Fibroblast of lung (primary cell): ENCODE measurements around the gene REC8. TPM values are rescaled to one million over a fixed set of nuclear protein-coding genes. Genes with fewer than 3 reads are reported as not detected.

Experiments
- DNase-seq, 2 donors: peaks; one replicate each; pipeline versions ENCODE4 v3.0.0 to v3.0.0-alpha.2; 2010; ENCODE audit warnings: low read depth in 2 of 2
- H2AFZ ChIP-seq: 2 replicates; pipeline ENCODE4 v1.5.1; 2012; ENCODE audit warnings: low read length, control low read depth, inconsistent platforms
- H3K27ac ChIP-seq: 2 replicates; pipeline ENCODE4 v1.5.1; 2011; ENCODE audit warnings: low read length, control low read depth; ENCODE audit not compliant: insufficient read depth
- H3K27me3 ChIP-seq: 2 replicates; pipeline ENCODE4 v1.5.1; 2011; ENCODE audit warnings: mild to moderate bottlenecking, low read length; ENCODE audit not compliant: control insufficient read depth, insufficient read depth
- H3K36me3 ChIP-seq: 2 replicates; pipeline ENCODE4 v1.5.1; 2011; ENCODE audit warnings: low read length; ENCODE audit not compliant: control insufficient read depth, insufficient read depth
- H3K4me1 ChIP-seq: 2 replicates; pipeline ENCODE4 v1.5.1; 2011; ENCODE audit warnings: low read length; ENCODE audit not compliant: control insufficient read depth, insufficient read depth; ENCODE audit errors: extremely low read depth
- H3K4me2 ChIP-seq: 2 replicates; pipeline ENCODE4 v1.5.1; 2011; ENCODE audit warnings: low read length, control low read depth; ENCODE audit not compliant: insufficient read depth; ENCODE audit errors: extremely low read depth
- H3K4me3 ChIP-seq, 4 experiments: fragments of 200-600 bp in 1 of 4; sonication (generic) in 1 of 4; replicated peaks in 1 of 4; 2 replicates each; pipeline ENCODE4 v1.5.1; 2011 to 2016; ENCODE audit warnings: low read length in 4 of 4, low read depth in 3 of 4, mild to moderate bottlenecking in 3 of 4, control low read depth in 2 of 4, inconsistent platforms in 1 of 4, mixed read lengths in 1 of 4; ENCODE audit not compliant: insufficient read depth in 1 of 4; ENCODE audit errors: control extremely low read depth in 1 of 4
- H3K79me2 ChIP-seq: 2 replicates; pipeline ENCODE4 v1.5.1; 2012; ENCODE audit warnings: mild to moderate bottlenecking, low read length, inconsistent platforms; ENCODE audit not compliant: control insufficient read depth, insufficient read depth
- H3K9ac ChIP-seq: 2 replicates; pipeline ENCODE4 v1.5.1; 2011; ENCODE audit warnings: mild to moderate bottlenecking, low read length, control low read depth; ENCODE audit not compliant: insufficient read depth
- H3K9me3 ChIP-seq: 2 replicates; pipeline ENCODE4 v1.5.1; 2012; ENCODE audit warnings: low read depth, low read length; ENCODE audit not compliant: control insufficient read depth, insufficient read depth
- H4K20me1 ChIP-seq: 2 replicates; pipeline ENCODE4 v1.5.1; 2011; ENCODE audit warnings: low read length; ENCODE audit not compliant: control insufficient read depth, insufficient read depth; ENCODE audit errors: extremely low read depth
- EZH2 ChIP-seq: IDR thresholded peaks from 2 replicates; pipeline ENCODE4 v1.5.1; 2012; ENCODE audit warnings: low read length, control low read depth, mild to moderate bottlenecking; ENCODE audit errors: missing control alignments
- polyA plus RNA-seq, 2 donors: library from polyadenylated mRNA; depleted of rRNA in 1 of 2; stranded (reverse) in 1 of 2; unstranded in 1 of 2; fragments of >200 nt; gene quantifications; 2 replicates each; pipeline ENCODE4 v1.2.1, GENCODE V29; 2011 to 2012; ENCODE audit warnings: missing spikeins in 1 of 2
- total RNA-seq: library from RNA; depleted of rRNA; stranded (reverse); fragments of >200 nt; gene quantifications from 2 replicates; pipeline ENCODE4 v1.2.1, GENCODE V29; 2014
- TF ChIP-seq, protein P1 (sequence below), 2 donors: IDR thresholded peaks in 1 of 2; conservative IDR thresholded peaks in 1 of 2; 1 replicate in 1 of 2; 2 replicates in 1 of 2; pipeline ENCODE4 v1.5.1; 2011 to 2012; ENCODE audit warnings: low read length in 2 of 2, control low read depth in 1 of 2, inconsistent platforms in 1 of 2, low read depth in 1 of 2, mild to moderate bottlenecking in 1 of 2

The REC8 gene
- total and polyA plus RNA-seq, 2 donors (not counting 1 experiment from before 2014, with no cell fraction given), result 1.8 to 2.2 TPM

DNA sequence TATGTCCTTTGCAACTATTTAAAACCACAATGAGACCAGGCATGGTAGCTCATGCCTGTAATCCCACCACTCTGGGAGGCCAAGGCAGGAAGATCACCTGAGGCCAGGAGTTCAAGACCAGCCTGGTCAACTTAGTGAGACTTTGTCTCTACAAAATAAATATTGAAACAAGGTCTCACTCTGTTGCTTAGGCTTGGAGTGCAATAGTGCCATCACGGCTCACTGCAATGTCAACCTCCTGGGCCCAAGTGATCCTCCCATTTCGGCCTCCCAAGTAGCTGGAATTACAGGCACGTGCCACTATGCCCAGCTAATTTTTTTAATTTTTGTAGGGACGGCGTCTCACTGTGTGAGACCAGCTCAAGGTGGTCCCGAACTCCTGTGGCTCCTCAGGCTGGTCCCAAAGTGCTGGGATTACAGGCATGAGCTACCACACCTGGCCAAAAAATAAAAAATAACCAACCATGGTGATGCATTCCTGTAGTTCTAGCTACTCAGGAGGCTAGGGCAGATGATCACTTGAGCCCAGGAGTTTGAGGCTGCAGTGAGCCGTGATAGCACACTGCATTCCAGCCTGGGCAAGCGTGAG, 42.4 kb upstream of the REC8 start:
- no peak for DNase-seq
- Histone ChIP-seq H3K79me2 (no peaks in the 10 kb centered on the region), H3K9ac (no peak overlapping the region), H3K4me3 (no peak overlapping the region), H3K4me2 (no peak overlapping the region), H3K27me3 (no peaks in the 10 kb centered on the region), H3K36me3 (no peaks in the 10 kb centered on the region), H3K4me1 (no peaks in the 10 kb centered on the region), H3K27ac (no peak overlapping the region), H2AFZ (no peak overlapping the region), H4K20me1 (no peaks in the 10 kb centered on the region), H3K9me3 (no peaks in the 10 kb centered on the region)
- no peak for TF ChIP-seq EZH2
- TF ChIP-seq, protein P1, sequence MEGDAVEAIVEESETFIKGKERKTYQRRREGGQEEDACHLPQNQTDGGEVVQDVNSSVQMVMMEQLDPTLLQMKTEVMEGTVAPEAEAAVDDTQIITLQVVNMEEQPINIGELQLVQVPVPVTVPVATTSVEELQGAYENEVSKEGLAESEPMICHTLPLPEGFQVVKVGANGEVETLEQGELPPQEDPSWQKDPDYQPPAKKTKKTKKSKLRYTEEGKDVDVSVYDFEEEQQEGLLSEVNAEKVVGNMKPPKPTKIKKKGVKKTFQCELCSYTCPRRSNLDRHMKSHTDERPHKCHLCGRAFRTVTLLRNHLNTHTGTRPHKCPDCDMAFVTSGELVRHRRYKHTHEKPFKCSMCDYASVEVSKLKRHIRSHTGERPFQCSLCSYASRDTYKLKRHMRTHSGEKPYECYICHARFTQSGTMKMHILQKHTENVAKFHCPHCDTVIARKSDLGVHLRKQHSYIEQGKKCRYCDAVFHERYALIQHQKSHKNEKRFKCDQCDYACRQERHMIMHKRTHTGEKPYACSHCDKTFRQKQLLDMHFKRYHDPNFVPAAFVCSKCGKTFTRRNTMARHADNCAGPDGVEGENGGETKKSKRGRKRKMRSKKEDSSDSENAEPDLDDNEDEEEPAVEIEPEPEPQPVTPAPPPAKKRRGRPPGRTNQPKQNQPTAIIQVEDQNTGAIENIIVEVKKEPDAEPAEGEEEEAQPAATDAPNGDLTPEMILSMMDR (conservative IDR thresholded peaks at IDR 0.05 in 1 of 2, IDR thresholded peaks at IDR 0.05 in 1 of 2; ENCODE audit: low read depth in 1 of 2, low read length in 2 of 2), result no peak

DNA sequence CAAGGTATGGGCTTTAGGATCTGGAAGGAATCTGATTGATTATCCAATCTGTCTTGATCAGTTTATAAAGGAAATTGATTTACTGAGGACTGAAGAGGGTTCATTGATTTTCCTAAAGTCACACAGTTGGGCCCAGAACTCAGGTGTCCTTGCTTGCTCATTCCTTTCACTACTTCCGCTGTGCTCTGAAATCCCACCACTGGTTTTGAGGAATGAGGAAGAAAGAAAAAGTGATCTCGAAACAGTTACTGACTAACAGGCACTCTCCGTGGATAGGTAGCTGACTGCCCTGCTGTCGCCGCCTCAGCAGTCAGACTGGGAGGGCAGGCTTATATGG, 41.5 kb upstream of the REC8 start, which contains the start of gene FITM1:
Gene FITM1, plus strand, starts transcription at position 280 of the 337 bp plus-strand sequence. CDS start 905 bp downstream, outside the sequence.
- H3K9me3 ChIP-seq, result no peaks in the 10 kb centered on the region
- no peak within 1 kb of the TSS for H2AFZ ChIP-seq
- no peak within 1 kb of the TSS for H3K4me2 ChIP-seq
- H3K79me2 ChIP-seq, result no peaks in the 10 kb centered on the region
- H3K27me3 ChIP-seq, result no peaks in the 10 kb centered on the region
- no peaks in the 10 kb centered on the region for H4K20me1 ChIP-seq
- TF ChIP-seq EZH2, result no peak
- TF ChIP-seq, protein P1 (conservative IDR thresholded peaks at IDR 0.05 in 1 of 2, IDR thresholded peaks at IDR 0.05 in 1 of 2; ENCODE audit: low read depth in 1 of 2, low read length in 2 of 2), result no peak
- H3K4me3 ChIP-seq, result no peak within 1 kb of the TSS
- no peak for DNase-seq
- H3K4me1 ChIP-seq, result no peaks in the 10 kb centered on the region
- H3K27ac ChIP-seq, result no peak within 1 kb of the TSS
- H3K9ac ChIP-seq, result no peak within 1 kb of the TSS
- H3K36me3 ChIP-seq, result no peaks in the 10 kb centered on the region

DNA sequence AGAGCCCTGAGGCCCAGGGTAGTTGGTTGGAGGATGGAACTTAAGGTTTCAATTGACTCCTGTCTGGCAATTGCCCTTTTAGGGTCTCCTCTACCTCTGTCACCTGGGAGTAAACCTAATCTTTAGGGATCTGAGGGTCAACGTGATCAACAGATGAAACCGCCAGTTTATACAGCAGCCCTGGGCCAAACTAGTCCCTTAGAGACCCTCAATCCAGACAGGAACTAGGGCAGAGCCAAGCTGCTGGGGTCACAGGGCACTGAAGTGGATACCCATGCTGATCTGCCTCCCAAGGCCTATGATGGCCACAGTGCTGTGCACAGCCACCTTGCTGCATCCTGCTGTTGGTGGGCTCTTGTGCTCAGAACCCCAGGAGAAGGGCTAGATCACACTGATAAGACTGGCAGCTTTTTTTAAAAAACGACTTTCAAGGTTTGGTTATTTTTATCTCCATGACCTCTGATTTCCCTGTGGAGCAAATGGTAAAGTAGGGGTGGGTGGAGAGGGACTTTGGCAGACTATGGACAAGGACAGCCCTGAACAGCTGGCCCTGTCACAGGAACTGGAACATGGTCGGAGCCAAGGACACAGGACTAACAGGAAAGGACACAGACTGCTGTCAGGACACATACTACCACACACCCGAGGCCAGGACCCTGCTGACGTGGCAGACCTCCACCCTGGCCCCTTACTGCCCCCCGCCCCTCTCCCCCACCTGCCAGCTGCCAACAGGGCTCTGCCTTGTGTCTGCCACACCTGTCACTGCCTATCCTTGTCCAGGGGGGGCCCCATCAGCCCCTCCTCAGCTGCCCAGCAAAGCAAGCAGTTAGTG, 40.9 kb upstream of the REC8 start:
- no peak overlapping the region for H3K9ac ChIP-seq
- no peaks in the 10 kb centered on the region for H3K9me3 ChIP-seq
- no peak overlapping the region for H3K27ac ChIP-seq
- no peak overlapping the region for H3K4me2 ChIP-seq
- TF ChIP-seq, protein P1 (conservative IDR thresholded peaks at IDR 0.05 in 1 of 2, IDR thresholded peaks at IDR 0.05 in 1 of 2; ENCODE audit: low read depth in 1 of 2, low read length in 2 of 2), result no peak
- TF ChIP-seq EZH2, result no peak
- H3K36me3 ChIP-seq, result no peaks in the 10 kb centered on the region
- no peaks in the 10 kb centered on the region for H3K27me3 ChIP-seq
- no peak overlapping the region for H3K4me3 ChIP-seq
- no peaks in the 10 kb centered on the region for H3K4me1 ChIP-seq
- no peaks in the 10 kb centered on the region for H3K79me2 ChIP-seq
- H2AFZ ChIP-seq, result no peak overlapping the region
- H4K20me1 ChIP-seq, result no peaks in the 10 kb centered on the region
- no peak for DNase-seq
